ENCODE results near the gene ERCC5.

Gene ERCC5

DNA sequence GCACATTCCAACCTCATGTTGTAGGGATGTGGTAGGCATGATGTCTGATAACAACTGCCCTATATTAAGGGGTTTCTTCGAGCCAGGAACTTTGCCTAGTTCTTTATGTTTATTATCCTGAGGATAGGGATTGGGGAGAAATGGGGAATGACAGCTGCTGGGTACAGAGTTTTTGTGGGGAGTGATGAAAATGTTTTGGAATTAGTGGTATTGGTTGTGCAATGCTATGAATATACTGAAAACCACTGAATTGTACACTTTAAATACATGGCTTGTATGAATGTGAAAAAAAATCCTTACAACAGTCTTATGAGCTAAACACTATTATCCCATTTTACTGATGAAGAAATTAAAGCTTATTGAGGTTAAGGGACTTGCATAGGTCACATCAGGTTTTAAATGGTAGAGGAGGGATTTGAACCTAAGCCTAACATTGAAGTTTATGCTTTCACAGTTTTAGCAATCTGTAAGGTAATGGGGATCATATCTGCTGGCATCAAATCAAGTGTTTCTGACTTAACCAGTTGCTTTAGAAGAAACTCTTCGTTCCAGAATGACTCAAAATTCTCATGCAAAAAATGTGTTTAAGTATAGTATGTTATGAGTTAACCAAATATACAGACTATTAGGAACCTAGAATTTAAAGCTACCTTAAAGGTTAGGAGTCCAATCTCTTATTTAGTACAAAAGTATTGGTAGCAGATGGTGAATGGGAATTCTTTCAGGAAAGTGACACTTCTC, 61.4 kb downstream of the ERCC5 start:
- Histone ChIP-seq H3K4me3 (ENCODE audit: low read depth, low read length) (no peak overlapping the region), H3K9me3 (ENCODE audit: control insufficient read depth, insufficient read depth, low read length) (no peaks in the 10 kb centered on the region), H3K9ac (ENCODE audit: low read depth, low read length) (no peak overlapping the region), H3K27me3 (ENCODE audit: control insufficient read depth, insufficient read depth, low read length) (no peaks in the 10 kb centered on the region), H3K4me1 (ENCODE audit: control insufficient read depth, insufficient read depth, low read length) (peaks cover 3% of the 10 kb centered on the region; the same call in 1 of the 2 replicates), H3K27ac (ENCODE audit: low read depth, low read length) (no peak overlapping the region), H3K36me3 (ENCODE audit: control insufficient read depth, insufficient read depth, low read length) (no peaks in the 10 kb centered on the region)

DNA sequence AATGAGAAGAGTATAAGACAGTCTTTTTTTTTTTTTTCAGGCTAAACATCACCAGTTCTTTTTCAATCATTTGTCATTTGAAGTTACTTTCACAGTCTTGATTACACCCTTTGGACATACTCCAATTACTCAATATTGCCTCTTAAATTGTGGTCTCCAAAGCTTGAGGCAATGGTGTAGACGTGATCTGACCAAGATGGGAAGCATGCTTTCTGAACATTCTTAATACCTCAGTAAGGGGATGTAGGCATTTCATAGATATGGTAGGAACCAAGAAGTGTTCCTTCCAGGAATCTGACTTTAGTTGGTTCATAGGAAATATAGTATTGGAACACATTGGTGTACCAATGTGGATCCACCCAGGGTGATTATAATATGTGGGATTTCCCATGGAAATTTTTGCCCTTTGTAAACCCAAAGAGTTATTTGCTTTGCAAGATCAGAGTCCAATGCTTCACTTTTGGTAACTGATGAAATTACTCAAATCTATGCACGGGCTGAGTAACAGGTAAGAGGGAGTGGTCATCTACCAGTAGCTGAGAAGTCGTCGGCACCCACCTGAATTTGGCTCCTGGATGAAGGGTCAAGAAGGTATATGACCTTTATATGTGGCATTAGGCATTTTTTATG, 62.2 kb downstream of the ERCC5 start:
- H3K27me3 ChIP-seq (ENCODE audit: control insufficient read depth, insufficient read depth, low read length): no peaks in the 10 kb centered on the region
- H3K27ac ChIP-seq (ENCODE audit: low read depth, low read length): no peak overlapping the region
- no peaks in the 10 kb centered on the region for H3K9me3 ChIP-seq (ENCODE audit: control insufficient read depth, insufficient read depth, low read length)
- no peaks in the 10 kb centered on the region for H3K4me1 ChIP-seq (ENCODE audit: control insufficient read depth, insufficient read depth, low read length)
- H3K9ac ChIP-seq (ENCODE audit: low read depth, low read length): no peak overlapping the region
- H3K4me3 ChIP-seq (ENCODE audit: low read depth, low read length): no peak overlapping the region
- H3K36me3 ChIP-seq (ENCODE audit: control insufficient read depth, insufficient read depth, low read length): no peaks in the 10 kb centered on the region

- Histone ChIP-seq H3K36me3 (ENCODE audit: control insufficient read depth, insufficient read depth, low read length) (no peaks in the 10 kb centered on the region), H3K9ac (ENCODE audit: low read depth, low read length) (no peak overlapping the region), H3K4me3 (ENCODE audit: low read depth, low read length) (no peak overlapping the region), H3K27ac (ENCODE audit: low read depth, low read length) (no peak overlapping the region), H3K4me1 (ENCODE audit: control insufficient read depth, insufficient read depth, low read length) (no peaks in the 10 kb centered on the region), H3K9me3 (ENCODE audit: control insufficient read depth, insufficient read depth, low read length) (no peaks in the 10 kb centered on the region), H3K27me3 (ENCODE audit: control insufficient read depth, insufficient read depth, low read length) (no peaks in the 10 kb centered on the region)
Observed at GRCh38 chr13:102909971-102910370, 64.1 kb downstream of the ERCC5 start.

- Histone ChIP-seq H3K4me1 (ENCODE audit: control insufficient read depth, insufficient read depth, low read length) (no peaks in the 10 kb centered on the region), H3K36me3 (ENCODE audit: control insufficient read depth, insufficient read depth, low read length) (no peaks in the 10 kb centered on the region), H3K27me3 (ENCODE audit: control insufficient read depth, insufficient read depth, low read length) (no peaks in the 10 kb centered on the region), H3K9ac (ENCODE audit: low read depth, low read length) (no peak overlapping the region), H3K27ac (ENCODE audit: low read depth, low read length) (no peak overlapping the region), H3K9me3 (ENCODE audit: control insufficient read depth, insufficient read depth, low read length) (no peaks in the 10 kb centered on the region), H3K4me3 (ENCODE audit: low read depth, low read length) (no peak overlapping the region)
Observed at GRCh38 chr13:102911336-102911735, 65.5 kb downstream of the ERCC5 start.

DNA sequence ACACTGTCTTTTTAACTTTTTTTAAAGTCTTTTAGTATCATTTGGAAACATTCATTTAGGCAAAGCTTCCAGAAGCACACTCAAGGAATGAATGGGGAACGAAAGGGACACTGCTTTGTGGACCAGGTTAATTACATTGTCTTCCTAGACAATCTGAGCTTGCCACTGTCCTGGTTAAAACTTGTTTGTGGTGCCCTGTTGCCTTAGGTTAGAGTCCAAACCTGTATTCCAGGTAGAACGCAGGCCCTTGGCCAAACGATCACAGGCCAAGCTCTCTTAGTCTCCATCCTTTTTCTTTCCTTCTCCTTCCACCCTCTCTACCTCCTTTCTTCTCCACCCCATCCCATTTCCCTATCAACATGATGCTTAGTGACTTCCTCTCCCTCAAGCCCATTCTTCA, 66.8 kb downstream of the ERCC5 start:
- Histone ChIP-seq H3K27me3 (ENCODE audit: control insufficient read depth, insufficient read depth, low read length) (no peaks in the 10 kb centered on the region), H3K27ac (ENCODE audit: low read depth, low read length) (no peak overlapping the region), H3K9me3 (ENCODE audit: control insufficient read depth, insufficient read depth, low read length) (no peaks in the 10 kb centered on the region), H3K4me1 (ENCODE audit: control insufficient read depth, insufficient read depth, low read length) (no peaks in the 10 kb centered on the region), H3K36me3 (ENCODE audit: control insufficient read depth, insufficient read depth, low read length) (no peaks in the 10 kb centered on the region), H3K4me3 (ENCODE audit: low read depth, low read length) (no peak overlapping the region), H3K9ac (ENCODE audit: low read depth, low read length) (no peak overlapping the region)

GRCh38 chr13:102913914-102914313, 68.1 kb downstream of the ERCC5 start:
- no peaks in the 10 kb centered on the region for H3K27me3 ChIP-seq (ENCODE audit: control insufficient read depth, insufficient read depth, low read length)
- H3K4me1 ChIP-seq (ENCODE audit: control insufficient read depth, insufficient read depth, low read length): no peaks in the 10 kb centered on the region
- no peak overlapping the region for H3K9ac ChIP-seq (ENCODE audit: low read depth, low read length)
- no peak overlapping the region for H3K4me3 ChIP-seq (ENCODE audit: low read depth, low read length)
- no peaks in the 10 kb centered on the region for H3K36me3 ChIP-seq (ENCODE audit: control insufficient read depth, insufficient read depth, low read length)
- H3K9me3 ChIP-seq (ENCODE audit: control insufficient read depth, insufficient read depth, low read length): no peaks in the 10 kb centered on the region
- no peak overlapping the region for H3K27ac ChIP-seq (ENCODE audit: low read depth, low read length)

DNA sequence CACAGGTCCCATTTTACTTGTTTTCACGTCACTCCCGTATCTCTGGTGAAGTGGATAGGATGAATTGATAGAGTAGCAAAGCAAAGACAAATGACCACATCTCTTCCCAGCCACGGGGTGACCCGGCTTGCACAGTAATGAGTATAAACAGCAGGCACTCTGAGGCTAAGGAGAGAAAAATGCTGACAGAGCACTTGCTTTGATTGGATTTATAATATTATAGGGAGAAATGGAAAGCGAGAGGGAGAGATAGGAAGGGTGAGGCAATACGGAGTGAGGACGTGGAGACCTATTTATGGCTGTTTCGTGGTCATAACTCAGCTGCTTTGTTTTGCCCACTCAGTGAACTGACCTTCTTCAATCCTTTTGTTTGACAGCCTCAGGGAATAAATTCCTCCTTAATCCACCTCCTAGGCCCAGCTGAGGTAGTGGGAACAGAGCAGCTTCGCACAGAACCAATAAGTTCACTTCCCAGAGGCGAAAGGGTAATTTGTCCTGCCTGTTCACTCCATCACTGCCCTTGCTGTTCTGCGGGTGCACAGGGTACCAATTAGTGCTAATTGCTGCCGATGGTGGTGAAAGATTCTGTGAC, 68.6 kb downstream of the ERCC5 start:
- Histone ChIP-seq H3K4me3 (ENCODE audit: low read depth, low read length) (no peak overlapping the region), H3K9ac (ENCODE audit: low read depth, low read length) (no peak overlapping the region), H3K27ac (ENCODE audit: low read depth, low read length) (no peak overlapping the region), H3K4me1 (ENCODE audit: control insufficient read depth, insufficient read depth, low read length) (no peaks in the 10 kb centered on the region), H3K36me3 (ENCODE audit: control insufficient read depth, insufficient read depth, low read length) (no peaks in the 10 kb centered on the region), H3K27me3 (ENCODE audit: control insufficient read depth, insufficient read depth, low read length) (no peaks in the 10 kb centered on the region), H3K9me3 (ENCODE audit: control insufficient read depth, insufficient read depth, low read length) (no peaks in the 10 kb centered on the region)

DNA sequence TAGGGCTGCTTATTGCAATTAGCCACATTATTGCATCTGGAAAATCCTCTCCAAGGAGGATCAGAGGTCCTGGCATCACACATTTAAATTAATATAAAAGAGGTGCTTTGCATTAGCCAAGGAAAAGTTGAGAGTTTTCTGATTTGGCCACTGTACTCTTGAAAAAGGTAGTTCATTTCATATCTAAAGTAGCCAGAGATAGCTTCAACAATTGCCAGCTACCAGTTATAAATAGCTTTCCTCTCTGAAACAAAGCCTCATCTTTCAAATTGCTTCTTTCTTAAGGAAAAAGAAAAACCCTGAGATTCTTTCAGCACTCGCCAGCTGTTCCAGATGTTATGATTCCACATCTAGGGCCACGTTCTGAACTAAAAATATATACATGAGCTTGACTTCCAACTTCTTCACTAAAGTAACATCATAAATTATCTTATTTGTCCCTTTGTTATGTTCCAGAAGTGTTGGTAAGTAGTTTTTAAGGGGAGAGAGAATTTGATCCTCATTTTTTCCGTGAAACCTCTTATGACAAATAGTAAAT, 69.6 kb downstream of the ERCC5 start:
- no peaks in the 10 kb centered on the region for H3K4me1 ChIP-seq (ENCODE audit: control insufficient read depth, insufficient read depth, low read length)
- no peaks in the 10 kb centered on the region for H3K27me3 ChIP-seq (ENCODE audit: control insufficient read depth, insufficient read depth, low read length)
- no peaks in the 10 kb centered on the region for H3K36me3 ChIP-seq (ENCODE audit: control insufficient read depth, insufficient read depth, low read length)
- no peak overlapping the region for H3K4me3 ChIP-seq (ENCODE audit: low read depth, low read length)
- H3K9me3 ChIP-seq (ENCODE audit: control insufficient read depth, insufficient read depth, low read length): no peaks in the 10 kb centered on the region
- no peak overlapping the region for H3K27ac ChIP-seq (ENCODE audit: low read depth, low read length)
- no peak overlapping the region for H3K9ac ChIP-seq (ENCODE audit: low read depth, low read length)

GRCh38 chr13:102917019-102917418, 71.2 kb downstream of the ERCC5 start:
- no peak overlapping the region for H3K4me3 ChIP-seq (ENCODE audit: low read depth, low read length)
- H3K36me3 ChIP-seq (ENCODE audit: control insufficient read depth, insufficient read depth, low read length): no peaks in the 10 kb centered on the region
- no peak overlapping the region for H3K9ac ChIP-seq (ENCODE audit: low read depth, low read length)
- no peaks in the 10 kb centered on the region for H3K27me3 ChIP-seq (ENCODE audit: control insufficient read depth, insufficient read depth, low read length)
- no peaks in the 10 kb centered on the region for H3K9me3 ChIP-seq (ENCODE audit: control insufficient read depth, insufficient read depth, low read length)
- no peaks in the 10 kb centered on the region for H3K4me1 ChIP-seq (ENCODE audit: control insufficient read depth, insufficient read depth, low read length)
- H3K27ac ChIP-seq (ENCODE audit: low read depth, low read length): no peak overlapping the region

GRCh38 chr13:102922184-102922583, 76.4 kb downstream of the ERCC5 start:
- H3K36me3 ChIP-seq (ENCODE audit: control insufficient read depth, insufficient read depth, low read length): no peaks in the 10 kb centered on the region
- no peak overlapping the region for H3K4me3 ChIP-seq (ENCODE audit: low read depth, low read length)
- no peaks in the 10 kb centered on the region for H3K4me1 ChIP-seq (ENCODE audit: control insufficient read depth, insufficient read depth, low read length)
- H3K27ac ChIP-seq (ENCODE audit: low read depth, low read length): no peak overlapping the region
- no peak overlapping the region for H3K9ac ChIP-seq (ENCODE audit: low read depth, low read length)
- no peaks in the 10 kb centered on the region for H3K9me3 ChIP-seq (ENCODE audit: control insufficient read depth, insufficient read depth, low read length)
- H3K27me3 ChIP-seq (ENCODE audit: control insufficient read depth, insufficient read depth, low read length): no peaks in the 10 kb centered on the region

All from HUES48 (cell line).